Transverse colon (tissue), 4 donors: ENCODE data around the gene USP5. TPM values are rescaled to one million over a fixed set of nuclear protein-coding genes. Genes with fewer than 3 reads are reported as not detected.
"Not testable (repeated sequence)": the region's sequence is repeated elsewhere in the genome, so short reads cannot be mapped to it uniquely, and the experiment has no call there.

ENCODE experiments used
- DNase-seq: peaks from one replicate; pipeline ENCODE4 v3.0.0-alpha.2; 2019
- H3K27ac ChIP-seq, 4 donors: fragments of 200-600 bp; sonication (generic); 2 replicates each; pipeline ENCODE4 v1.5.1; 2016 to 2018; ENCODE audit warnings: inconsistent platforms in 4 of 4
- H3K27me3 ChIP-seq: fragments of 200-600 bp; sonication (generic); 2 replicates; pipeline ENCODE4 v1.5.1; 2017; ENCODE audit warnings: inconsistent platforms
- H3K36me3 ChIP-seq, 4 donors: fragments of 200-600 bp; sonication (generic); 2 replicates each; pipeline ENCODE4 v1.5.1; 2017 to 2019; ENCODE audit warnings: inconsistent platforms in 4 of 4
- H3K4me1 ChIP-seq, 4 donors: fragments of 200-600 bp; sonication (generic); 2 replicates each; pipeline ENCODE4 v1.5.1; 2017 to 2020; ENCODE audit warnings: inconsistent platforms in 4 of 4
- H3K4me3 ChIP-seq, 4 donors: fragments of 200-600 bp; sonication (generic); 1 replicate in 1 of 4; 2 replicates in 3 of 4; pipeline versions ENCODE4 v1.5.1 to v1.6.1; 2017 to 2019; ENCODE audit warnings: inconsistent platforms in 4 of 4
- H3K9me3 ChIP-seq, 2 donors: fragments of 200-600 bp; sonication (generic); 2 replicates each; pipeline ENCODE4 v1.5.1; 2017 to 2019; ENCODE audit warnings: inconsistent platforms in 2 of 2
- EP300 ChIP-seq: sonication (generic); formaldehyde crosslinking; IDR thresholded peaks from one replicate; pipeline ENCODE4 v1.6.1; 2017; ENCODE audit warnings: antibody characterized with exemption, low read depth
- POLR2A ChIP-seq: fragments of 450-650 bp; IDR thresholded peaks from one replicate; pipeline ENCODE4 v1.6.1; 2016; ENCODE audit warnings: antibody characterized with exemption, mild to moderate bottlenecking, moderate library complexity
- POLR2AphosphoS5 ChIP-seq, 3 donors: sonication (generic); formaldehyde crosslinking; IDR thresholded peaks; one replicate each; pipeline ENCODE4 v1.6.1; 2016; ENCODE audit warnings: antibody characterized with exemption in 3 of 3
- WGBS, 2 donors: methylation state at CpG; one replicate each; pipeline ENCODE4 v1.1.5; 2018; ENCODE audit warnings: low coverage in 1 of 2; 5-methylcytosine and 5-hydroxymethylcytosine counted together
- in situ Hi-C, 4 donors: fragments of 200-750 bp; cut with MboI; loops; one replicate each; pipeline versions ENCODE4 v1.15.0 to v1.15.1; 2017; ENCODE audit warnings: low sequenced_read_pairs in 3 of 4, low pct_ligation_motif_present in 1 of 4, low pct_unique_long_range_greater_than_20kb in 1 of 4
- intact Hi-C: fragments of 100-400 bp; cut with DNase I; formaldehyde crosslinking; loops from one replicate; pipeline ENCODE4 v1.15.1; 2023; ENCODE audit warnings: low total_unique reads
- total RNA-seq, 4 donors: library from RNA; depleted of rRNA; stranded (reverse); fragments of >200 nt; gene quantifications; one replicate each; pipeline ENCODE4 v1.1.0, GENCODE V29; 2016
- TF ChIP-seq, protein P1 (sequence below), 5 experiments: fragments of 200-600 bp in 3 of 5; fragments of 450-650 bp in 2 of 5; sonication (generic) in 3 of 5; IDR thresholded peaks; 1 replicate in 2 of 5; 2 replicates in 3 of 5; pipeline ENCODE4 v1.5.1; 2016 to 2017; ENCODE audit warnings: antibody characterized with exemption in 5 of 5, inconsistent platforms in 3 of 5, mild to moderate bottlenecking in 2 of 5, moderate library complexity in 1 of 5

USP5 gene
- total RNA-seq, 4 donors from 2014 or later, result 30.5 to 171 (median 35.4) TPM

- intact Hi-C loops (loop anchor here (2.0 kb wide), 1 partner anchor 241 kb away; the partner anchor contains the start of gene C1RL), in situ Hi-C loops (no loop called here)
- H3K27me3 ChIP-seq, result no peaks in the 10 kb centered on the region
- H3K4me1 ChIP-seq, result peaks cover 24 to 47% (median 42%) of the 10 kb centered on the region in 4 donors
- WGBS, 2 donors, result 0% methylated on average over 56 of the region's 86 CpGs; no CpG with 5 or more reads in 1 of the 2 donors
- peaks cover 0 to 18% (median 5%) of the 10 kb centered on the region in 4 donors for H3K36me3 ChIP-seq
- peak; percentile 90 for DNase-seq
- no peaks in the 10 kb centered on the region for H3K9me3 ChIP-seq
- peak within 1 kb of the TSS; percentile 88 to 99 (median 94) for H3K4me3 ChIP-seq
- H3K27ac ChIP-seq, result peak within 1 kb of the TSS; percentile 97 to 99 (median 98)
- TF ChIP-seq POLR2A, result peak; percentile 100
- TF ChIP-seq POLR2AphosphoS5 (IDR thresholded peaks at IDR 0.05), result peak; percentile 99 to 100 (median 100)
- TF ChIP-seq EP300, result no peak
- TF ChIP-seq, protein P1, sequence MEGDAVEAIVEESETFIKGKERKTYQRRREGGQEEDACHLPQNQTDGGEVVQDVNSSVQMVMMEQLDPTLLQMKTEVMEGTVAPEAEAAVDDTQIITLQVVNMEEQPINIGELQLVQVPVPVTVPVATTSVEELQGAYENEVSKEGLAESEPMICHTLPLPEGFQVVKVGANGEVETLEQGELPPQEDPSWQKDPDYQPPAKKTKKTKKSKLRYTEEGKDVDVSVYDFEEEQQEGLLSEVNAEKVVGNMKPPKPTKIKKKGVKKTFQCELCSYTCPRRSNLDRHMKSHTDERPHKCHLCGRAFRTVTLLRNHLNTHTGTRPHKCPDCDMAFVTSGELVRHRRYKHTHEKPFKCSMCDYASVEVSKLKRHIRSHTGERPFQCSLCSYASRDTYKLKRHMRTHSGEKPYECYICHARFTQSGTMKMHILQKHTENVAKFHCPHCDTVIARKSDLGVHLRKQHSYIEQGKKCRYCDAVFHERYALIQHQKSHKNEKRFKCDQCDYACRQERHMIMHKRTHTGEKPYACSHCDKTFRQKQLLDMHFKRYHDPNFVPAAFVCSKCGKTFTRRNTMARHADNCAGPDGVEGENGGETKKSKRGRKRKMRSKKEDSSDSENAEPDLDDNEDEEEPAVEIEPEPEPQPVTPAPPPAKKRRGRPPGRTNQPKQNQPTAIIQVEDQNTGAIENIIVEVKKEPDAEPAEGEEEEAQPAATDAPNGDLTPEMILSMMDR (IDR thresholded peaks at IDR 0.05), result no peak
Measured at GRCh38 chr12:6867413-6868210, 15.7 kb downstream of the USP5 start, which contains the start of gene TPI1. TSS of gene TPI1 (plus strand) at chr12:6867531. CDS start at chr12:6867567, 36 bp downstream.

DNA sequence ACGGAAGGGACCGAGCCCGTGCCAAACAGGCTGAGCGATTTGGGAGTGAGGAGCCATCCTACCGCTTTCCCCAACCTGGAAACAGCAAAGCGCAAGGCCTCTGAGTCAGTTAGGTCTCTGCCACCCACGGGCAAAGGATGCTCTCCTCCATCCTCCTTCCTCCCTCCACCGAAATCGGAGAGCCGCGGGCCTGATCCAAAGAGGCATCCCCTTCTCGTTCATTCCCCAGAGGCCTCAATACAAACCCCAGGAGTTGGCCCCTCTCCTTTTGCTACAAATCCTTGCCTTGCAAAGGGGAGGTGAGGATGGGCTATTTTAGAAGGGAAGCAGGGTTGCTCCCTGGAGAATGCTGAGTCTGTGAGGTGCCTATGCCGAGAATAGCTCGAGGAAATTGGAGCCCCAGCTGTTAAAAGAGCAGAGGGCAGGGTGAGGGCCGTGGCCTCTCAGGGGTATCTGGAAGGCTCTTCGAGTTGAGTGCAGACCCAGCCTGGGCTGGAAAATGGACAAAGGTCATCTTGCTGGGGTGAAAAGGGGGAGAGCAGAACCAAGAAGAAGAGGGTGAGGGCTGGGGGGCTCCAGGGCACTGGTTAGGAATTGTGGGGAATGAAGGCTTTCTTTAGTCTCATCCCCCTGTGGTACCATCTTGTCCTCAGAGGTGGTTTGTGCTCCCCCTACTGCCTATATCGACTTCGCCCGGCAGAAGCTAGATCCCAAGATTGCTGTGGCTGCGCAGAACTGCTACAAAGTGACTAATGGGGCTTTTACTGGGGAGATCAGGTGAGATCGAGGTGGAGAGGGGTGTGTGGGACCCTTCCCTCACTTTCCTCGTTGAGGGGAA, 16.5 kb downstream of the USP5 start:
- Histone ChIP-seq H3K4me1 (peaks cover 24 to 47% (median 42%) of the 10 kb centered on the region in 4 donors), H3K36me3 (peaks cover 0 to 10% (median 5%) of the 10 kb centered on the region in 4 donors), H3K27ac (peak overlapping the region; percentile 97 to 99 (median 98)), H3K27me3 (no peaks in the 10 kb centered on the region), H3K9me3 (no peaks in the 10 kb centered on the region), H3K4me3 (peak overlapping the region; percentile 88 to 99 (median 94))
- intact Hi-C loops (no loop called here), in situ Hi-C loops (no loop called here)
- TF ChIP-seq POLR2AphosphoS5 (IDR thresholded peaks at IDR 0.05), result peak in 1 of 3 donors; percentile 34
- TF ChIP-seq POLR2A, result no peak
- DNase-seq, result no peak
- 0 to 8% methylated on average over 3 to 22 of the region's 22 CpGs for WGBS, 2 donors

DNA sequence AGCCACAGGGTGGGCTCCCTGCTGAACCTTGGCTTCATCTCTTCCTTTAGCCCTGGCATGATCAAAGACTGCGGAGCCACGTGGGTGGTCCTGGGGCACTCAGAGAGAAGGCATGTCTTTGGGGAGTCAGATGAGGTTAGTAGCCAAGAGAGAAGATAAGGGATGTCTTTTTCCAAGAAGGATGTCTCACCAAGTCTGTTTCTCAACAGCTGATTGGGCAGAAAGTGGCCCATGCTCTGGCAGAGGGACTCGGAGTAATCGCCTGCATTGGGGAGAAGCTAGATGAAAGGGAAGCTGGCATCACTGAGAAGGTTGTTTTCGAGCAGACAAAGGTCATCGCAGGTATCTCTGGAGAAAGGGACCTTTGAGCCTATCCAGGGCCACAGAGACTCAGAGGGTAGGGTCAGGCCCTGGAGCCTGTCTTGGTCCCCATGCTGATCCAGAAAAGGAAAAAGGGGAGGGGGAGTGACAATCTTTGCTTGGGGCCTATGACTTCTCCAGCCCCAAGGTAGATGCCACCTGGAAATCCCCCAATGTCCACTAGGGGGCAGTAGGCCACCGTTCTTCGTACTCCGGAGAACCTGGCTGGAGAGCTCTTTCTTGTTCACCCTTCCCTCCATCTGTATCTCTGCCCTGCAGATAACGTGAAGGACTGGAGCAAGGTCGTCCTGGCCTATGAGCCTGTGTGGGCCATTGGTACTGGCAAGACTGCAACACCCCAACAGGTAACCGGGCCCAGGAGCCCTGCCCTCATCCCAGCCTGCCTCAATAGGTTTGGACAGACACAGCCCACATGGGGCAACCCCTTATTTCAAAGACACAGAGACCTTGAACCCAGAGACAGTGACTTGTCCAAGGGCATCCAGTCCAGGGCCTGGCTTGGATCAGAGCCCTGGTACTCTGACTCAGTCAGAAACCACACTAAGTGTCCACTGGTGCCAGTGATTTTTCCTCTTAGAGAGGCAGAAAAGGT, 17.4 kb downstream of the USP5 start:
- Histone ChIP-seq H3K36me3 (peaks cover 0 to 10% (median 5%) of the 10 kb centered on the region in 4 donors), H3K4me1 (peaks cover 24 to 55% (median 49%) of the 10 kb centered on the region in 4 donors), H3K4me3 (peak overlapping the region in 2 of 4 donors; percentile 93 to 99), H3K9me3 (no peaks in the 10 kb centered on the region), H3K27ac (peak overlapping the region; percentile 97 to 99 (median 98)), H3K27me3 (no peaks in the 10 kb centered on the region)
- intact Hi-C loops (loop anchor here (5.0 kb wide), 1 partner anchor 68 kb away; no protein-coding TSS in a partner anchor), in situ Hi-C loops (no loop called here)
- peak; percentile 90 for DNase-seq
- WGBS, 2 donors, result 23% methylated on average over 12 of the region's 12 CpGs; no CpG with 5 or more reads in 1 of the 2 donors
- TF ChIP-seq POLR2AphosphoS5 (IDR thresholded peaks at IDR 0.05) (peak in 1 of 3 donors; percentile 23), POLR2A (no peak), EP300 (no peak)
- TF ChIP-seq, protein P1 (IDR thresholded peaks at IDR 0.05), result peak; percentile 92 to 95 (median 94)

DNA sequence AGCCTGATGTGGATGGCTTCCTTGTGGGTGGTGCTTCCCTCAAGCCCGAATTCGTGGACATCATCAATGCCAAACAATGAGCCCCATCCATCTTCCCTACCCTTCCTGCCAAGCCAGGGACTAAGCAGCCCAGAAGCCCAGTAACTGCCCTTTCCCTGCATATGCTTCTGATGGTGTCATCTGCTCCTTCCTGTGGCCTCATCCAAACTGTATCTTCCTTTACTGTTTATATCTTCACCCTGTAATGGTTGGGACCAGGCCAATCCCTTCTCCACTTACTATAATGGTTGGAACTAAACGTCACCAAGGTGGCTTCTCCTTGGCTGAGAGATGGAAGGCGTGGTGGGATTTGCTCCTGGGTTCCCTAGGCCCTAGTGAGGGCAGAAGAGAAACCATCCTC, 18.4 kb downstream of the USP5 start:
- Histone ChIP-seq H3K4me1 (peaks cover 24 to 58% (median 50%) of the 10 kb centered on the region in 4 donors), H3K27ac (peak overlapping the region in 3 of 4 donors; percentile 66 to 99 (median 98)), H3K36me3 (peaks cover 0 to 10% (median 5%) of the 10 kb centered on the region in 4 donors)
- 64% methylated on average over 4 of the region's 4 CpGs; no CpG with 5 or more reads in 1 of the 2 donors for WGBS, 2 donors
- intact Hi-C loops, result loop anchor here (5.0 kb wide), 1 partner anchor 67 kb away; no protein-coding TSS in a partner anchor
- H3K9me3 ChIP-seq, H3K4me3 ChIP-seq, H3K27me3 ChIP-seq, DNase-seq, in situ Hi-C loops: not testable (repeated sequence)
